ENCODE results near the gene PARG.

Gene PARG

GRCh38 chr10:49778197-49778596 lies 163.6 kb downstream of the PARG start:
- no peak for TF ChIP-seq CTCF (IDR thresholded peaks at IDR 0.05)

- no peak for TF ChIP-seq CTCF (IDR thresholded peaks at IDR 0.05)
Measured at GRCh38 chr10:49776851-49777250, 165.0 kb downstream of the PARG start.

- no peak for TF ChIP-seq CTCF (IDR thresholded peaks at IDR 0.05)
Measured at GRCh38 chr10:49775014-49775413, 166.8 kb downstream of the PARG start.

- TF ChIP-seq CTCF (IDR thresholded peaks at IDR 0.05), result no peak
Measured at GRCh38 chr10:49769692-49770091, 172.1 kb downstream of the PARG start.

- TF ChIP-seq CTCF (IDR thresholded peaks at IDR 0.05), result no peak
Measured at GRCh38 chr10:49768731-49769130, 173.1 kb downstream of the PARG start.

- no peak for TF ChIP-seq CTCF (IDR thresholded peaks at IDR 0.05)
Measured at GRCh38 chr10:49768329-49768728, 173.5 kb downstream of the PARG start.

Measured in LNCAP (cell line).